ENCODE measurements around the gene ALG11.

The ALG11 gene

DNA sequence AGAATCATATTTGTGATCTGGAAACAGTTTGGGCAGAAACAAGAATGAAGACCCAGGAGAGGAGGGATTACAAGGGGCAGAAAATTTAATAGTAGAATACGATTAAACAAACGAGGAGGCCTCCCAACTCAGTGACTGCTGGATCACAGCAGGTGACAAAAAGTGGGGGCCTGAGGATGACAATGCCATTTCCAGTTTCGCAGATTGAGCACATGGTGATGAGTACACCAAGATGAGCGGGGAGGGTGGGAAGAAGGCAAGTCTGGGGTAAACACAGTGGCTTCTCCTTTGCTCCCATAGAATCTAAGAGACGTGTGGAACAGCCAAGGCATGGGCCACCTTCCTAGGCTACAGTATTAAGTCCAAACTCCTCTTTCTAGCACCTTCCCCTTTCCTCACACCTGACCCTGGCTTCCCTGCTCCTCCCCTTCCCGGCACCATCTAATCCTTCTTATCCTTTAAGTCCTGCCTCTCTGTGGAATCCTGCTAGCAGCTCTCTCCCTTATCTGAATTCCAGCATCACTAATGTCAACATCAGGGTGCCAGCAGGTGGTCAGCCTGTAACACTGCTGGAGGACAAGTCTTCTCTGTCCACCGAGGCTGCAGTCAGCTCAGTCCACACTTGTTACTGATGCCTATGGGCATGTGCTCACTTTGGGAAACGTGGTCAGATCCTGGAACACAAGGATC lies 14.4 kb upstream of the ALG11 start:
- no peak for DNase-seq

DNA sequence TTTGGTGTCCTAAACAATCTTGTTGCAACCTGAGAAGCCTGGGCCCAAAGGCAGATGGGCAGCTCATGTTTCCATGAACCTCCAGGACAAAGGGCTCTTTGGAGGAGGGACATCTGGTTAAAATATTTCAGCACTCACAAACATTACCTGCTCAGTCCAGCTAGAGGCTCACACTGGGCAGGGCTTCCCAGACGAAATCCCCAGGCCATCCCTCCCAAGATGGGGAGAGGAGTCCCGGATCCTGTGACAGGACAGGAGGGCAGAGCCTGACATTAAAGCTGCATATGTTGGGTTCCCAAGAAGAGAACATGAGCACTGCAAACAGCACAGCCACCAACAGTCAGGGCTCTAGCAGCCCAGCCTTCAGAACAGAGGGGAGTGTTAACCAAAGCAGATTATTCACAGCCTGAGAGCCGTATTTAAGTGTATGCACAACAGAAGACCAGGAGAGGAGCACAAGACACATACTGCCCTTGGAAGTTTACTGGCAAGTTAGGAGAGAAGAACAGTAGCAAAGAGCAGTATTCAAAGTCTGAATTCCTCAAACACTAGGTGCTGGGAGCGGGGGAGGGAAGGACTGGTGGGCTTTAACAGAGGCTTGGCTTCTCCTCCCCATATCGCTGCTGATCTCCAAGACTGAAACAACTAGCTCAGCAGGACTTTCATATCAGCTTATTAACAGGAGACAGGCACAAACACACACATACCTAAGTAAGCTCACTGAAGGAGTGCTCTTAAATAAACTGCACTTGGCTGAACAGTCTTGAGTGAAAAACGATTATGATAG lies 13.3 kb upstream of the ALG11 start:
- no peak for DNase-seq

DNA sequence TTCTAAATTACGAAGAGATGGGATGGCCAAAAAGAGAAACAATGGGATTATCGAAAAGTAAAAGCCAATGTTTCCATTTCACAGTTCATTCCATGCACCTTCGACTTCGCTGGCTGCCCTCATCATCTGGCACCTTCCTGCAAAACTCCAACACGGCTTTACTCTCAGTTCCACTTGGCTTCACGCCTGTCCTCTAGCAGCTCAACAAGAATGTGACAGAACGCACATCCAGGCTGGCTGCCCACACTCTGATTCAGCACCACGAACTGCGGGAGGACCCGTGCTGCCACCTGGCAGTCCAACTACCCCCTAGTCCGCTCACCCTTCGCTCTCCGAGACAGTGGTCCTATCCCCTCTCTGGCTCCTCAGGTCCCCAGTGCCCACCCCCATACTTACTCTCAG lies 12.7 kb upstream of the ALG11 start:
- DNase-seq = peak in 1 of 2 experiments; percentile 39

DNA sequence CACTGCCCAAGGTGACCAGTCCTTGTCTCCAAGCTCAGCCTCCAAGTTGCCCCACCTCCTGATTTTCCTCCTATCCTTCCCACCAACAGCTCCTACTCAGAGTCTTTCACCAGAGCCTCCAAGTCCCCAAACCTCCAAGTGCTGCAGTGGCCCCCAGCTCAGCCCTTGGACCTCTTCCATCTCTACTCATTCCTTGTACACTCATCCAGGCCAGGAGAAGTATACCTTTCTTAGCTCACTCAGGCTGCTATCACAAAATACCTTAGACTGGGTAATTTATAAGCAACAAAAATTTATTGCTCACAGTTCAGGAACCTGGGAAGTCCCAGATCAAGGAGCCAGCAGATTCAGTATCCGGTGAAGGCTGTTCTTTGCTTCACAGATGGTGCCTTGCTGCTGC lies 12.3 kb upstream of the ALG11 start:
- DNase-seq = no peak

DNA sequence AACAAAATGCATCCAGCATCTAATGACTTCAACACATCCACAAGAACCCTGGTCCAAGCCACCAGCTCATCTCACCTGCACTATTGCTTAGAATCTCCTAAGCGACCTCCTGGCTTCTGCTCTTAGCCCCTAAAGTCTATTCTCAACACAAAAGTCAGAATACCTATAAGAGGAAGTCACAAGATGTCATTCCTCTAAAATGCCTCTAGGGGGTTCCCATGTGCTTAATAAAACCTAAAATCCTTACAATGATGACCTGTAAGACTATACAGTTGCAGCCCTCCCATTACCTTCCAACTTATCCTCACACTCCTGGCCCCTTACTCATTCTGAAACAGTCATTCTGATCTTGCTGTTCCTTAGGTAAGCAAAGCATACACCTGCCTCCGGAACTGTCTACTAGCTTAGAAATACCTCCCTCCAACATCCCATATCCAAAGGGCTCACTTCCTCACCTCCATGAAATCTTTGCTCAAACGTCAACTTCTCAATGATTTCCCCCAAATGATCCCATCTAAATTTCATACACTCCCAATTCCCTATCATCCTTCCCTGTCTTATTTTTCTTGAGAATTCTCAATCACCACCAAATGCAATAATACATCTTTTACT lies 11.0 kb upstream of the ALG11 start:
- DNase-seq = peak in 1 of 2 experiments; percentile 48

DNA sequence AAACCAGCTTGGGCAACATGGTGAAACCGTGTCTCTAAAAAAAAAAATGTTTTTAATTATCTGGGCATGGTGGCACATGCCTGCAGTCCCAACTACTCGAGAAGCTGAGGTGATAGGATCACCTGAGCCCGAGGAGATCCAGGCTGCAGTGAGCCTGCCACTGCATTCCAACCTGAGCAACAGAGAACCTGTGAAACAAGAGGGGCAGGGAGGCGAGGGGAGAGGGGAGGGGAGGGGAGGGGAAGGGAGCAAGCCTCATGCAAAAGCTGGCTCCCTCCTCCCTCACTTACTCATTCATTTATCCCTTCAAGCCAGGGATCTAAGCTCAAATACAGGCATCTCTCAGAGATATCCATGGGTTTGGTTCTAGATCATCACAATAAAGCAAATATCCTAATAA lies 9.8 kb upstream of the ALG11 start:
- DNase-seq = no peak

DNA sequence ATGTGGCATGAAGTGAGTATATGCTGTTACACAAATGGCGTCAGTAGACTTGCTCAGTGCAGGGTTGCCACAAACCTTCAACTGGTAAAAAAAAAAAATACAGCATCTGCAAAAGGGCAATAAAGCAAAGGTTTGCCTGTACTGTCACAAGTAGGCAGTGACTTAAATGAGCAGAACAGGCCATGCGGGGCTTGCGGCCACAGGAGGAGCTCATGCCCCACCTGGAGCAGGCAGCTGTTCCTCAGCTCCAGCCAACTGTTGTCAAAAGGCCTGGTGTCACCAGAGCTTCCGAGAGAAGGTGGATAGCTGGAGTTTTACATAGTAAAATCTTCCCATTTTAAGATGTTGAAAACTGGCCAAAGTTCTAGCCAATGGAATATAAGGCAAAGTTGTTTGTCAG lies 8.7 kb upstream of the ALG11 start:
- no peak for DNase-seq

DNA sequence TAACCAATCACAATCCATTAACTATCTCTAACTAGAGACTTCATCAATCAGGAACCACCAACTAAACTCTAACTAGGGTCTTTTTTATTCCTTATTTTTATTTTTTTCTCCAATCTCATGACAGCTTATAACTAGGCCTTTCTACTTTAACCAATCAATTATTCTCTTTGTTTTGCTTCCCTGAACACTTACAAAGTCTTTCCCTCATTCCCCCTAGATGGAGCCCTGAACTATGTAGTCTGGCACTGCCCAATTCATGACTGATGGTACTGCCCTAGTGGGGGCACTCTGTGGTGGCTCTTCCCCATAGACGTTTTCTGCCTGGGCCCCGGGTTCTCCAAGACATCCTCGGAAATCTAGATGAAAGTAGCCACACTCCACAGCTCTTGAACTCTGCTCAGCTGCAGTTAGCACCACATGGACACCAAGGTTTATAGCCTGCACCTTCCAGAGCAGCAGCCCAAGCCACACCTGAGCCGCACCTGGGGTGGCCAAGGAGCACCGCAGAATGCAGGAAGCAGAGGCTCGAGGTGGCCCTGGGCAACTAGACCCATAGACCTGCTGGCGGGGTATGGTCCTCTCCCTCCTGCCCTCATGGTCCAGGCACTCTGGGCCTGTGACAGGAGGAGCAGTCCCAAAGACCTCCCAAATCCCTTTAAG lies 7.6 kb upstream of the ALG11 start:
- DNase-seq = no peak

DNA sequence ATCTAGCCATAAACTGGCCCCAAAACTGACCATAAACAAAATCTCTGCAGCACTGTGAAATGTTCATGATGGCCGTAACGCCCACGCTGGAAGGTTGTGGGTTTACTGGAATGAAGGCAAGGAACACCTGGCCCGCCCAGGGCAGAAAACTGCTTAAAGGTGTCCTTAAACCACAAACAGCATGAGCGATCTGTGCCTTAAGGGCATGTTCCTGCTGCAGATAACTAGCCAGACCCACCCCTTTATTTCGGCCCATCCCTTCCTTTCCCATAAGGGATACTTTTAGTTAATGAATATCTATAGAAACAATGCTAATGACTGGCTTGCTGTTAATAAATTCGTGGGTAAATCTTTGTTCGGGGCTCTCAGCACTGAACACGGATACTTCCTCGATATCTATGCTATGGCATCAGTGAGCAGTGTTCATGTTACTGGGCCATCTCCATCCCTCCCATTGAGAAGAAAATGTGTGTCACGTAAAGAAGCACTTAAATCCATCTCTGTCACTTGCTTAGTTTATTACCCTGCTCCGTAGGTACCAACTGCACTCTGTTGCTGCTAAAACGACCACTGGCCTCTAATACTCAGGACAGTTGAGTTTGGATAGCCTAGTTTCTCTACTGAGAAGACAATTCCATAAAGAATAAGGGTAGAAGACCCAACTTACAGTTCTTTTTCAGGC lies 6.2 kb upstream of the ALG11 start:
- DNase-seq = no peak

DNA sequence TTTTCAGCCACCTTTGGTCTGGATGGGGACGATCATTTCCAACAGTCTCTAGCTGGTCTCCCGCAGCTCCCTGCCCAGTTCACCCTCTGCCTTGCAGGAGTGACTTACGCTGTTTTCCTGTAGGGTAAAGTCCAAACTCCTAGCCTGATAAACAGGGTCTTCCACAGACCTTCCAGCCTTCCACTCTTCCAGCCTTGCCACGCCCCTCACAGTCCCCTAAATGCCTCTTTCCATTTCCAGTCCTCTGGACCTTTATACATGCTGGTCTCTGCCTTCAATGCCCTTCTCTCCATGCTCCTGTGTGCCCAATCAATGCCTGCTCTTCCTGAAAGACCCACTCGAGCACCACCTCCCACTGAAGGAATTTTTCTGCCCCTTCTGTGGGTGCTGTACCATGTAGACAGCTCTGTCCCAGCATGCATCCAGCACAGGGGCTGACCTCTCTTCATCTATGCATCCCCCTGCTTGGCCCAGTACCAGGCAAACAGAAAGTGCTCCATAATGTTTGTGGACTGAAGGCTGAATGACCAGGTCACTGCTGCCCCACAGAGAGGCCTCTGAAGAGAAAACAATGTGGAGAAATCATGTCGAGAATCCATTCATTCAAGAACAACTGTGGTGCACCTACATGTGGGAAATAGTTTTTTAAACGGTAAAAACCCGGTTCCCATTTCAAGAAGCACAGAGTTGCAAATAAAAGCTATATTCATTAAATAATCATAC lies 5.5 kb upstream of the ALG11 start:
- DNase-seq = no peak

DNA sequence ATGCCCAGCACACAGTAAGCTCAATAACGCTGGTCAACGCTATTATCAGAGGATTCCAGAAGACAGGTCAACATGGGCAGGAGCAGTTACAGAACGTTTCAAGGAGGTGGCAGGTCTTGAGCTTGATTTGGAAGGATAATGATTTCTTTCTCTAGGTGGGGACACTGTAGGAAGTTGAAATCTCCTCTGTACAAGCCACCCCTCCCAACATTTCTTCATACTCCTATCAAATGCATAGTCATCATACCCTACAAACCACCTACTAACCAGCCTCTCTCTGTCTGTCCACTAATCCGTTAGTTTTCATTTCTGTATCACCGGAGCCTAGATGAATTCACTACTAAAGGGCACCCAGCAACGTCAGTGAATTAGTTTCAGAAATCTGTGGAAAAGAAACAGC lies 2.3 kb upstream of the ALG11 start:
- no peak for DNase-seq

DNA sequence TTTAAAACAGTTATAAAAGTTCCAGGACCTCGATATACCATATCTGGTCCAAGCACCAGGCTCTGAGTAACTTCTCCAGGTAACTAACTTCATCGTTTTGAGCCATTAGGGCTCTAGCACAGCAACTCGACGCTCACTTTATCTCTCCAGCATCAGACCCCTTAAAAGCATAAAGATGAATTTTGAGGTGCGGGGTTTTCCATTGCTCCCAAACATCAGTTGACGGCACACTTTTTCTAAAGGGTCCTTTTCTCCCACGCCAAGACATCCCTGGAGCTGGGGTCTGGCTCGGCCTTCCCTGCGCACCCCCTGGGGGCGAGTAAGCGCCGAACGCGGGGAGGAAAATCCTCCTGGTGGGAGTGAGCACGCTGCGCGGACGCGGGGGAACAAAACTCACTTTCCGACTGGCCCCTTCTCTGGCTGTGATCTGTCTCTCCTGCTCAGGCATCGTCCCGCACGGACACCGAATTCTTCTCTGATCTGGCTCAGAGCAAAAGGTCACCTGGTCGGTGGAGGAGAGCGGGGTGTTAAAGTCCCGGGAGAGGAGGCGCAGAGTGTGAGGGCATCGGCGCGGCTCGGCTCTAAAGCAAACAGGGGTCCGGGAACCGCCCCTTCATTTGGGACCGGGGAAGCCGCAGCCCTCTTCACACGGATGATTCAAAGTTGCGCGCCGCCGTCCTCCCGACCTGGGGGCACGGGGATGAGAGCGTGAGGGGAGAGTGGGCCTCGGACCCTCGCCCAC lies 1.1 kb upstream of the ALG11 start, which contains the start of gene ATP7B:
TSS of gene ATP7B (minus strand) at position 561 of the 742 bp plus-strand sequence. CDS start at position 448, 113 bp downstream.
- DNase-seq = no peak

DNA sequence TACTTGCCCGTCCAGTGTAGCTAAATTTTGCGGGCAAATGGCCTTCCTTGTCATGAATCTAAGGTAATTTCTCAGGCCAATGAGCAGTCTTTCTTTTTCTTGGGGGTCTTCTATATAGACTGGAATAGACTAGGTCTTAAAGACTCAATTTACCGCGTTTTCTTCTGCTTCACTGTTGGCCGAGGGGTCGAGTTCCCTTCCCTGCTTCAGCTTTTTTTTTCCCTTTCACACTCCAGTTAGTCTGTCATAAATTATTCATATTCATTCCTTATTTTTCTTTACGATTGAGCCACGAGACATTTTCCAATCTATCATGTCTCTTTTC lies 276 bp downstream of the ALG11 start:
- no peak for DNase-seq

DNA sequence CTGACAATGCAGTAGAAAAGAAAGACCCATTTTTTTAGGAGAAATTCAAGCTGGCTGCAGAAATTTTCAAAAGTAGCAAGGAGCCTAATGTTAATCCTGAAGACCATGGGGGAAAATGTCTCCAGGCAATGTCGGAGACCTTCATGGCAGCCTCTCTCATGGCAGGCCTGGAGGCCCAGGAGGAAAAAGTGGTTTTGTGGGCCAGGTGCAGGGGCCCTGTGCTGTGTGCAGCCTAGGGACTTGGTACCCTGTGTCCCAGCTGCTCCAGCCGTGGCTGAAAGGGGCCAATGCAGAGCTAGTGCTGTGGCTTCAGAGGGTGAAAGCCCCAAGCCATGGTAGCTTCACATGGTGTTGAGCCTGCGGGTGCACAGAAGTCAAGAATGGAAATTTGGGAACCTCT lies 4.1 kb downstream of the ALG11 start:
- no peak for DNase-seq

DNA sequence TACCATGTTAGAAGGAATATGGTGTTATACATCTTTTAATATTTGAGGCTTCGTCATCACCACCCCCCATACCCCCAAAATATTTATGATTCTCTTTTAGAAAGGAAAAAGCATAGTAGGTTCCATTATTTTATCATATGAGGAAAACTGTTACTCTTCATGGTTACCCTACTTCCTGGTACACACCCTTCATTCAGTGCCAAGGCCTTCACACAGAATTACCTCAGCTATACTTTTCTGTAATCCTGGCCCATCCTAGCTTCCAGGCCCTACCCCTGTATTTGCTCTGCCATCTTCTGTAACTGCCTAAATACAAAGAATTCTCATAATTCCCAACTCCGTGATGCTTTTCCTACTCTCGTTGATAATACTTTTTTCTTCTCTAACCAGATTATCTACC lies 8.0 kb downstream of the ALG11 start:
- DNase-seq = no peak

DNA sequence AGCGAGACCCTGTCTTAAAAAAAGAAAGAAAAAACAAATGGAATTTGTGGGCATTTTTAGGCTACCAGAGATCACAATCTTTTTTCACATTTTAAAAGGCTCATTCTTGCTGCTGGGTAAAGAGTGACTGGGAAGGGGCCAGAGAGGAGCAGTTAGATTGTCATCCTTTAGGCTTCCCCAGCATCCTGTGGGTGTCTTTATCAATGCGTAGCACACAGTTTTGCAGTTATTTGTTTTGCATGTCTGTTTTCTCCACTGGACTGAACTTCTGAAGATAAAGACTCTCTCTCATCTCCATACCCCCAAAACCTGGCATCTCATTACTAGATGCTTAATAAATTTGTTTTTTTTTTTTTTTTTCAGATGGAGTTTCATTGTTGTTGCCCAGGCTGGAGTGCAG lies 10.2 kb downstream of the ALG11 start:
- no peak for DNase-seq

DNA sequence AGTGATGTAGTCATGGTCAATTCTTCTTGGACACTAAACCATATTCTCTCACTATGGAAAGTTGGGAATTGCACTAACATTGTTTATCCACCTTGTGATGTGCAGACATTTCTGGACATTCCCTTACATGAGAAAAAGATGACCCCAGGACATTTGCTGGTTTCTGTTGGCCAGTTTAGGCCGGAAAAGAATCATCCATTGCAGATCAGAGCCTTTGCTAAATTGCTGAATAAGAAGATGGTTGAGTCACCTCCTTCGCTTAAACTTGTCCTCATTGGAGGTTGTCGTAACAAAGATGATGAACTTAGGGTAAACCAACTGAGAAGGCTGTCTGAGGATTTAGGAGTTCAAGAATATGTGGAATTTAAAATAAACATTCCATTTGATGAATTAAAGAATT lies 12.3 kb downstream of the ALG11 start, which contains the start of gene UTP14C:
TSS of gene UTP14C (plus strand) at position 211 of the 400 bp plus-strand sequence. CDS start 4,114 bp downstream, outside the sequence.
- no peak for DNase-seq

DNA sequence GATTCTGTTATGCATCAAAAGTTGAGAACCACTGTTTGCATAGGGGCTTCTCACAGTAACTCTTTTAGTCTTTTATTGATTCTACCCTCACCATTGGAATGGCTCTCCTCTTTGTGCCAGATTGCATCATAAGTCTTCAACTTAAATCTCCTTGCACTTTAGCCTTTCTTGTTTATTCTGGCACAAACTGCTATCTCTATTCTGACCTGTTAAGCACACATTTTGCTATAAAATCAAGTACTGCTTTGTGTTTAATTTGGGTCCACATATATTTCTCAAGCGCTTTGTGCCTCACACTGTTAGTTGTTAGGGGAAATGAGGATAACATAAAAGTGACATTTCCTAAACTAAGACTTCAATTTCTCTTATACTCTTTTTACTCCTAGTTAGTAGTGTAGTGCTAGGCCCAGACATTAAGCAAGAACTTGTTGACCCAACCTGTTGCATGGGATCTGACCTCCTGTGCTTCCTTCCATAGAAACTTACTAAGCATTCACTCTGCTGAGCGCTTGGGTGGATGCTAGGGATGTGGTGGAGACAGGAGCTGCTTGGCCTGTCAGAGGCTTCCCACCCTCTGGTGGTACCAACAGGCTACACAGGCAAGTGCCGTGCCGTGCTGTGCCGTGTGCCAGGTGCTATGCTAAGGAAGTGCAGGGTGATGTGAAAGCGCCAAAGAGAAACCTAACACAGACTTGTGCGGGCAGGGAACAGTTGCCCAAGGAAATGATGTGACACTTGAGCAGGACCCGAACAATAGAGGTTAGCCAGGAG lies 13.5 kb downstream of the ALG11 start:
- no peak for DNase-seq

DNA sequence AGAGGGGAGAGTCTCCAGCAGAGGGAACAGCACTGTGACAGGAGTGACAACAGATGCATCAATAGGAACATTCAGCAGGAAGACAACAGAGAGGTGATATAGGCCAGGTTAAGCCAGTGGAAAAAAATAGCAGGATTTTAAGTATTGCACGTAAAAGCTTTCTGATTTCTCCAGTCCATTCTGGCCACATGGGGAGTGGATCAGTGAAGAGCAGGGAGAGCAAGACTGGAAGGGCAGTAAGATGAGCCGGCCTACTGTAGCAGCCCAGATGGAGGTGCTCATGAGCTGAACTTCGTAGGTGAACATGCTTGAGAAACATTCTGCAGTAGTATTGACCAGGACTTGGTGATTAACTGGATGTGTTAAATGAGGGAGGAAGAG lies 14.0 kb downstream of the ALG11 start:
- no peak for DNase-seq

DNA sequence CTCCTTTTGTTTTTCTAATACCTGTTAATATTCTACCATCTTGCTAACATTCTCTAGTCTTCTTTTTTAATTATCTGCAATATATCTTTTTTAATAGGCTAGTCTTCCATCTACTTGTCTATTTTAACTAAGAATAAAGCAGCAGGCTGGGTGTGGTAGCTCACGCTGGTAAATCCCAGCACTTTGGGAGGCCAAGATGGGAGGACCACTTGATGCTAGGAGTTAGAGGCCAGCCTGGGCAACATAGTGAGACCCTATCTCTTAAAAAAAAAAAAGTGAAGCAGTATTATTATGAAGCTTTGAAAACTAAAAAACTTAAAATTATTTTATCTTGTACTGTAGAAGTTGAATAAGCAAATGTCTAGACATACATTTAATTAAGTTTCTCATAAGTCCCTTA lies 15.6 kb downstream of the ALG11 start:
- no peak for DNase-seq

DNA sequence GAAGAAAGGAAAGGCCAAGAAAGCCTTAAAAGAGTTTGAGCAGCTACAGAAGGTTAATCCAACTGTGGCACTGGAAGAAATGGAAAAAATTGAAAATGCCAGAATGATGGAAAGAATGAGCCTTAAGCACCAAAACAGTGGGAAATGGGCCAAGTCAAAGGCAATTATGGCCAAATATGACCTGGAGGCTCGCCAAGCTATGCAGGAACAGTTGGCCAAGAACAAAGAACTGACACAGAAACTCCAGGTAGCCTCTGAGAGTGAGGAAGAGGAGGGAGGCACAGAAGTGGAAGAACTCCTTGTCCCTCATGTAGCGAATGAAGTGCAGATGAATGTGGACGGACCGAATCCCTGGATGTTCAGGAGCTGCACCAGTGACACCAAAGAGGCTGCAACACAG lies 17.4 kb downstream of the ALG11 start:
- DNase-seq = peak in 1 of 2 experiments; percentile 33

Measured in NCI-H446 (cell line).